ENCODE results near the gene HMGA1. TPM values are rescaled to one million over a fixed set of nuclear protein-coding genes. Genes with fewer than 3 reads are reported as not detected.
A peak's percentile ranks its signal among the peaks of the same experiment; 100 is the strongest.

Gene HMGA1
- total and polyA plus RNA-seq, 2 of the 13 experiments (the other 11 are each of a cell fraction or from before 2014, with no cell fraction given), result 117 to 145 TPM

DNA sequence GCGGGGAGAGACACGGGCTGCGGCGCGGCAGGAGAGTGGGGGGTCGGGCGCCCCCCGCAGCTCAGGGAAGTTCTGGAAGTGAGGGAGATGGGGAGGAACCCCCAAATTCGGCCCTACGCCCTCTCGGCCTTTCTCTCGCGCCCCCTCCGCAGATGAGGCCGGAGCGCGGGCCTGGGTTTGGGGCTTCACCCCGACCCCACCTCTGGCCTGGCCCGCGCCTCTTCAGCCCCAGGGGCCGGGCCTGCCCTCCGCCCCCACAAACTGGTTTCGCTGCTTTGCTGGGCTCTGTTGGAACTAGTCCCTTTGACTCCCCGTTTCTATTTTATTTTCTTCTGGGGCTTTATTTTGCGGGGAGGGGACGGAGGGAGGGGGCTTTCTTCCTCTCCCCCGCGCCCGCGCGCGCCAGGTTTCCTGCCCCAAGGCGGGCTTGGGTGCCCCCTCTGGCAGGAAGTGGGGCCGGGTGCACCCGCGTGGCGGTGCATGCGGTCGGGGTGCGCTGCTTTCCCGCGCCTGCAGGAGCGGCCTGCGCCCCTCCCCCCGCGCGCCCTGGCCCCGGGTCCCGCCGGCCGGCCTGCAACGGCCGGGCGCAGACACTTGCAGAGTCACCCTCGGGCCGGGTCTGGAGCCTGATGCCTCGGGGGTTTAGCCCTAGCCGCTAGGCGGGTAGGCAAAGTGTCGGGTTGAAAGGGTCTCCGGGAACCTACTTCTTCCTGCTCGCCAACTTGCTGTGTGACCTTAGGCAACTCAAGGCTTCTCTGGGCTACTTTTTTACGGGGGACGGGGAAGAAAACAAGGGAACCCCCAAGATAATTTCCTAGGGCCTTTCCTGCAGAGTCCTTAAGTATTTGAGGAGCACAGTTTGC is 1.3 kb downstream of the HMGA1 start (continued):
- TF ChIP-seq AHDC1 (CRISPR knock-in tag; IDR thresholded peaks at IDR 0.05; ENCODE audit: borderline replicate concordance) (peak; percentile 35; the same call in 1 of the 2 replicates), ELF1 (CRISPR knock-in tag; IDR thresholded peaks at IDR 0.05) (peak; percentile 48; the same call in 1 of the 2 replicates), CCDC6 (CRISPR knock-in tag; IDR thresholded peaks at IDR 0.05) (peak; percentile 98), PATZ1 (CRISPR knock-in tag; IDR thresholded peaks at IDR 0.05) (peak; percentile 95), ELF3 (CRISPR knock-in tag; IDR thresholded peaks at IDR 0.05) (peak; percentile 91)
- TF ChIP-seq, protein P1, sequence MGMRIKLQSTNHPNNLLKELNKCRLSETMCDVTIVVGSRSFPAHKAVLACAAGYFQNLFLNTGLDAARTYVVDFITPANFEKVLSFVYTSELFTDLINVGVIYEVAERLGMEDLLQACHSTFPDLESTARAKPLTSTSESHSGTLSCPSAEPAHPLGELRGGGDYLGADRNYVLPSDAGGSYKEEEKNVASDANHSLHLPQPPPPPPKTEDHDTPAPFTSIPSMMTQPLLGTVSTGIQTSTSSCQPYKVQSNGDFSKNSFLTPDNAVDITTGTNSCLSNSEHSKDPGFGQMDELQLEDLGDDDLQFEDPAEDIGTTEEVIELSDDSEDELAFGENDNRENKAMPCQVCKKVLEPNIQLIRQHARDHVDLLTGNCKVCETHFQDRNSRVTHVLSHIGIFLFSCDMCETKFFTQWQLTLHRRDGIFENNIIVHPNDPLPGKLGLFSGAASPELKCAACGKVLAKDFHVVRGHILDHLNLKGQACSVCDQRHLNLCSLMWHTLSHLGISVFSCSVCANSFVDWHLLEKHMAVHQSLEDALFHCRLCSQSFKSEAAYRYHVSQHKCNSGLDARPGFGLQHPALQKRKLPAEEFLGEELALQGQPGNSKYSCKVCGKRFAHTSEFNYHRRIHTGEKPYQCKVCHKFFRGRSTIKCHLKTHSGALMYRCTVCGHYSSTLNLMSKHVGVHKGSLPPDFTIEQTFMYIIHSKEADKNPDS (CRISPR knock-in tag; IDR thresholded peaks at IDR 0.05), result no peak
- TF ChIP-seq, protein P2, sequence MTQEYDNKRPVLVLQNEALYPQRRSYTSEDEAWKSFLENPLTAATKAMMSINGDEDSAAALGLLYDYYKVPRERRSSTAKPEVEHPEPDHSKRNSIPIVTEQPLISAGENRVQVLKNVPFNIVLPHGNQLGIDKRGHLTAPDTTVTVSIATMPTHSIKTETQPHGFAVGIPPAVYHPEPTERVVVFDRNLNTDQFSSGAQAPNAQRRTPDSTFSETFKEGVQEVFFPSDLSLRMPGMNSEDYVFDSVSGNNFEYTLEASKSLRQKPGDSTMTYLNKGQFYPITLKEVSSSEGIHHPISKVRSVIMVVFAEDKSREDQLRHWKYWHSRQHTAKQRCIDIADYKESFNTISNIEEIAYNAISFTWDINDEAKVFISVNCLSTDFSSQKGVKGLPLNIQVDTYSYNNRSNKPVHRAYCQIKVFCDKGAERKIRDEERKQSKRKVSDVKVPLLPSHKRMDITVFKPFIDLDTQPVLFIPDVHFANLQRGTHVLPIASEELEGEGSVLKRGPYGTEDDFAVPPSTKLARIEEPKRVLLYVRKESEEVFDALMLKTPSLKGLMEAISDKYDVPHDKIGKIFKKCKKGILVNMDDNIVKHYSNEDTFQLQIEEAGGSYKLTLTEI (CRISPR knock-in tag; conservative IDR thresholded peaks at IDR 0.05), result no peak

Measured in HepG2 (cell line).